HCT116 (cell line): ENCODE results near the gene ZBTB7C. TPM values are rescaled to one million over a fixed set of nuclear protein-coding genes. Genes with fewer than 3 reads are reported as not detected.

Source experiments
- ATAC-seq: fragments of 200-7000 bp; cut with Tn5 transposase; 2 replicates; pipeline ENCODE4 v1.9.1; 2020; ENCODE audit warnings: mild to moderate bottlenecking, moderate library complexity
- BruUV-seq: library from RNA; stranded (reverse); fragments of 400-500 nt; replicated peaks from 2 replicates; lab custom pipeline; 2021; lab: Mats Ljungman, UMichigan
- CTCF ChIA-PET: fragments of 300-600 bp; sonication (Branson Sonifier 250); formaldehyde crosslinking; loops from one replicate; lab custom pipeline; 2021; ENCODE audit warnings: antibody characterized with exemption; lab: Charles Lee
- POLR2A ChIA-PET: fragments of 300-600, 350-600 bp; sonication (Branson Sonifier 250); formaldehyde crosslinking; loops from one replicate; lab custom pipeline; 2021; ENCODE audit warnings: antibody characterized with exemption; lab: Charles Lee
- RAD21 ChIA-PET, 2 experiments: fragments of 300-600 bp; sonication (Branson Sonifier 250); formaldehyde crosslinking; loops; one replicate each; lab custom pipeline; 2023; ENCODE audit warnings: low total read pairs in 2 of 2; ENCODE audit not compliant: uncharacterized antibody in 2 of 2, unreplicated experiment in 2 of 2, low non-redundant PET in 1 of 2; lab: Charles Lee
- DNase-seq: peaks from one replicate; pipeline ENCODE4 v3.0.0-alpha.2; 2010; ENCODE audit warnings: low read depth, low spot score
- H2AFZ ChIP-seq: fragments of 200-600 bp; shearing (Covaris generic), sonication (generic); 2 replicates; pipeline ENCODE4 v1.6.1; 2017; ENCODE audit warnings: low read depth, mixed run types, mixed read lengths, antibody characterized with exemption, low read length; ENCODE audit not compliant: poor library complexity, severe bottlenecking
- H3K27ac ChIP-seq: 2 replicates; pipeline ENCODE4 v1.5.1; 2012; ENCODE audit warnings: low read depth, low read length
- H3K27me3 ChIP-seq: fragments of 200-600 bp; sonication (generic); 2 replicates; pipeline ENCODE4 v1.6.1; 2016; ENCODE audit warnings: mixed run types, low read length, mixed read lengths; ENCODE audit not compliant: insufficient read depth
- H3K36me3 ChIP-seq, 2 experiments: fragments of 200-500 bp in 1 of 2; fragments of 200-600 bp in 1 of 2; sonication (Bioruptor generic) in 1 of 2; sonication (generic) in 1 of 2; 2 replicates each; pipeline versions ENCODE4 v1.5.1 to v1.6.1; 2014 to 2016; ENCODE audit warnings: low read length in 2 of 2, inconsistent platforms in 1 of 2, mixed read lengths in 1 of 2, mixed run types in 1 of 2; ENCODE audit not compliant: insufficient read depth in 2 of 2, control insufficient read depth in 1 of 2
- H3K4me1 ChIP-seq, 2 experiments: fragments of 200-600 bp in 1 of 2; sonication (generic) in 1 of 2; 2 replicates each; pipeline versions ENCODE4 v1.5.1 to v1.6.1; 2012 to 2017; ENCODE audit warnings: low read length in 2 of 2, inconsistent platforms in 1 of 2, mild to moderate bottlenecking in 1 of 2, mixed read lengths in 1 of 2, mixed run types in 1 of 2, moderate library complexity in 1 of 2; ENCODE audit not compliant: insufficient read depth in 2 of 2, control insufficient read depth in 1 of 2
- H3K4me2 ChIP-seq: fragments of 200-600 bp; sonication (generic); 2 replicates; pipeline ENCODE4 v1.6.1; 2017; ENCODE audit warnings: mixed run types, low read length, mixed read lengths
- H3K4me3 ChIP-seq, 2 experiments: fragments of 200-600 bp in 1 of 2; sonication (generic) in 1 of 2; replicated peaks in 1 of 2; 2 replicates each; pipeline ENCODE4 v1.5.1; 2011 to 2016; ENCODE audit warnings: low read length in 2 of 2, control low read depth in 1 of 2, low read depth in 1 of 2, mild to moderate bottlenecking in 1 of 2, mixed read lengths in 1 of 2, mixed run types in 1 of 2
- H3K79me2 ChIP-seq: fragments of 200-600 bp; sonication (generic); 2 replicates; pipeline ENCODE4 v1.6.1; 2017; ENCODE audit warnings: mild to moderate bottlenecking, mixed run types, low read length, moderate library complexity, mixed read lengths; ENCODE audit not compliant: insufficient read depth
- H3K9ac ChIP-seq: fragments of 200-600 bp; sonication (generic); 2 replicates; pipeline ENCODE4 v1.6.1; 2016; ENCODE audit warnings: low read length, mixed read lengths
- H3K9me2 ChIP-seq: fragments of 200-600 bp; sonication (generic), shearing (Covaris generic); 2 replicates; pipeline ENCODE4 v1.6.1; 2017; ENCODE audit warnings: mixed run types, mild to moderate bottlenecking, moderate library complexity; ENCODE audit not compliant: insufficient read depth
- H3K9me3 ChIP-seq, 2 experiments: fragments of 200-500 bp in 1 of 2; fragments of 200-600 bp in 1 of 2; sonication (Bioruptor generic) in 1 of 2; sonication (generic) in 1 of 2; 2 replicates each; pipeline ENCODE4 v1.6.1; 2014 to 2017; ENCODE audit warnings: low read length in 2 of 2, mixed read lengths in 2 of 2, inconsistent platforms in 1 of 2, low read depth in 1 of 2, mild to moderate bottlenecking in 1 of 2, mixed run types in 1 of 2, moderate library complexity in 1 of 2; ENCODE audit not compliant: control insufficient read depth in 1 of 2, insufficient read depth in 1 of 2
- H4K20me1 ChIP-seq: fragments of 200-600 bp; sonication (generic), shearing (Covaris generic); 2 replicates; pipeline ENCODE4 v1.6.1; 2017; ENCODE audit warnings: mixed run types, mild to moderate bottlenecking, moderate library complexity; ENCODE audit not compliant: insufficient read depth
- CBX3 ChIP-seq: IDR thresholded peaks from 2 replicates; pipeline ENCODE4 v1.6.1; 2012; ENCODE audit warnings: low read depth
- CTCF ChIP-seq, 3 experiments: fragments of 200-600 bp in 1 of 3; sonication (generic) in 1 of 3; IDR thresholded peaks in 2 of 3; conservative IDR thresholded peaks in 1 of 3; 2 replicates each; pipeline ENCODE4 v1.5.1; 2012 to 2017; ENCODE audit warnings: low read depth in 2 of 3, low read length in 2 of 3, antibody characterized with exemption in 1 of 3, borderline replicate concordance in 1 of 3, control low read depth in 1 of 3, mild to moderate bottlenecking in 1 of 3, mixed read lengths in 1 of 3, mixed run types in 1 of 3, moderate library complexity in 1 of 3; ENCODE audit not compliant: insufficient read depth in 1 of 3
- EGR1 ChIP-seq: IDR thresholded peaks from 2 replicates; pipeline ENCODE4 v1.6.1; 2012; ENCODE audit warnings: low read depth
- EZH2 ChIP-seq: fragments of 200-600 bp; sonication (generic); IDR thresholded peaks from 2 replicates; pipeline ENCODE4 v1.6.1; 2017; ENCODE audit warnings: antibody characterized with exemption, mixed run types
- EZH2phosphoT487 ChIP-seq: fragments of 200-600 bp; IDR thresholded peaks from 2 replicates; pipeline ENCODE4 v1.6.1; 2018; ENCODE audit warnings: antibody characterized with exemption, borderline replicate concordance
- FOSL1 ChIP-seq: IDR thresholded peaks from 2 replicates; pipeline ENCODE4 v1.6.1; 2012; ENCODE audit warnings: low read depth
- POLR2A ChIP-seq: IDR thresholded peaks from 2 replicates; pipeline ENCODE4 v1.7.0; 2011; ENCODE audit warnings: borderline replicate concordance; ENCODE audit not compliant: insufficient read depth, insufficient read length; ENCODE audit errors: extremely low read depth
- SIN3A ChIP-seq: IDR thresholded peaks from 2 replicates; pipeline ENCODE4 v1.6.1; 2012; ENCODE audit warnings: low read depth
- SP1 ChIP-seq: IDR thresholded peaks from 2 replicates; pipeline ENCODE4 v1.6.1; 2012; ENCODE audit warnings: low read depth
- SRF ChIP-seq: IDR thresholded peaks from 2 replicates; pipeline ENCODE4 v1.6.1; 2012; ENCODE audit warnings: low read depth
- TCF7L2 ChIP-seq: IDR thresholded peaks from 2 replicates; pipeline ENCODE4 v1.7.0; 2011; ENCODE audit warnings: borderline replicate concordance, inconsistent platforms; ENCODE audit not compliant: insufficient read depth, insufficient read length; ENCODE audit errors: extremely low read depth
- YY1 ChIP-seq: IDR thresholded peaks from 2 replicates; pipeline ENCODE4 v1.6.1; 2011; ENCODE audit warnings: low read length, low read depth, moderate library complexity, mild to moderate bottlenecking; ENCODE audit not compliant: insufficient replicate concordance; ENCODE audit errors: extremely low read depth
- ZBTB33 ChIP-seq: IDR thresholded peaks from 2 replicates; pipeline ENCODE4 v1.6.1; 2011; ENCODE audit warnings: mild to moderate bottlenecking, low read length, moderate library complexity; ENCODE audit not compliant: insufficient replicate concordance; ENCODE audit errors: extremely low read depth
- intact Hi-C: fragments of 100-400 bp; cut with micrococcal nuclease; formaldehyde crosslinking; loops from 2 replicates; pipeline ENCODE4 v1.10.0; 2022
- total RNA-seq: library from RNA; stranded (reverse); gene quantifications from one replicate; pipeline ENCODE4 v1.2.1, GENCODE V29; 2021; ENCODE audit not compliant: unreplicated experiment
- TF ChIP-seq, protein P1 (sequence below): IDR thresholded peaks from 2 replicates; pipeline ENCODE4 v1.6.1; 2012

ZBTB7C gene
- total RNA-seq, 1 experiment from 2014 or later: 0.37 TPM

DNA sequence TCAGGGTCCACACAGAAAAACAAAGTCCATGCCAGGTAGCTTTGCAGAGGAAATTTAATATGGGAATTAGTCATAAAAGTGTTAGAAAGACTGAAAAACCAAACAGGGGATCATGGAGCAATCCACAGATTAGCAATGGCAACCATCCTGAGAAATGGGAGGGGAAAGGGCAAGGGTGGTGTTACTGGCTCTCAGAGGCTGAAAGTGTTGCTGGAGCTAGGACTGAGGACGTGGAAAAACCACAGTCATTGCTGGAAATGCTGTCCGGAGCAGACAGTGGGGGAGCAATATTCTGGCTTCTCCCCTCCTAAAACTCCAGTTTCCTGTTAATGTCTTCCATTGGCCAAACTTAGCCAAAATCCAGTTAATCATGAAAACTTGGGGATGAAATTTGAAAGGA, 172.4 kb downstream of the ZBTB7C start:
- H3K9me3 ChIP-seq: no peaks in the 10 kb centered on the region
- intact Hi-C loops: loop anchor here (10.0 kb wide), 2 partner anchors 178 to 428 kb away; no protein-coding TSS in a partner anchor
- ChIA-PET CTCF (no interaction called here), POLR2A (no interaction called here), RAD21 (no interaction called here)
- no peaks in the 10 kb centered on the region for H4K20me1 ChIP-seq
- BruUV-seq: no TSS peak
- no peaks in the 10 kb centered on the region for H3K79me2 ChIP-seq
- ATAC-seq (no peak), DNase-seq (no peak)
- no peaks in the 10 kb centered on the region for H3K27me3 ChIP-seq
- H2AFZ ChIP-seq: no peak overlapping the region
- no peak for TF ChIP-seq SIN3A
- TF ChIP-seq SRF: no peak
- no peak for TF ChIP-seq FOSL1
- no peak for TF ChIP-seq CBX3
- peaks cover 10% of the 10 kb centered on the region in 2 experiments for H3K4me1 ChIP-seq
- no peaks in the 10 kb centered on the region for H3K36me3 ChIP-seq
- no peaks in the 10 kb centered on the region for H3K9me2 ChIP-seq
- H3K9ac ChIP-seq: no peak overlapping the region
- H3K4me2 ChIP-seq: no peak overlapping the region
- H3K4me3 ChIP-seq: no peak overlapping the region
- no peak overlapping the region for H3K27ac ChIP-seq

GRCh38 chr18:48230467-48231113, 178.6 kb downstream of the ZBTB7C start:
- Histone ChIP-seq H3K27ac (no peak overlapping the region), H3K27me3 (no peaks in the 10 kb centered on the region), H4K20me1 (no peaks in the 10 kb centered on the region), H2AFZ (peak overlapping the region; percentile 47), H3K4me3 (no peak overlapping the region), H3K36me3 (no peaks in the 10 kb centered on the region), H3K4me2 (no peak overlapping the region), H3K9ac (no peak overlapping the region), H3K9me3 (no peaks in the 10 kb centered on the region), H3K4me1 (peaks cover 0 to 5% of the 10 kb centered on the region in 2 experiments; a peak in 2 of 4 replicates), H3K79me2 (no peaks in the 10 kb centered on the region), H3K9me2 (no peaks in the 10 kb centered on the region)
- RAD21 ChIA-PET: interaction anchor here (0.6 to 1.8 kb wide), 5 partner anchors 64 to 216 kb away, joined by 4 to 8 read pairs (median 4); no protein-coding TSS in a partner anchor
- no TSS peak for BruUV-seq
- ATAC-seq: peak; percentile 98
- CTCF ChIA-PET: interaction anchor here (0.8 to 4.1 kb wide), 13 partner anchors 9 to 245 kb away, joined by 3 to 47 read pairs (median 4); no protein-coding TSS in a partner anchor
- peak; percentile 57 for DNase-seq
- intact Hi-C loops: loop anchor here (1.0 to 10.0 kb wide), 6 partner anchors 115 to 434 kb away; no protein-coding TSS in a partner anchor
- POLR2A ChIA-PET: no interaction called here
- TF ChIP-seq SRF: no peak
- no peak for TF ChIP-seq FOSL1
- no peak for TF ChIP-seq EZH2
- TF ChIP-seq CBX3: no peak
- TF ChIP-seq, protein P1, sequence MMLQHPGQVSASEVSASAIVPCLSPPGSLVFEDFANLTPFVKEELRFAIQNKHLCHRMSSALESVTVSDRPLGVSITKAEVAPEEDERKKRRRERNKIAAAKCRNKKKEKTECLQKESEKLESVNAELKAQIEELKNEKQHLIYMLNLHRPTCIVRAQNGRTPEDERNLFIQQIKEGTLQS: no peak
- TF ChIP-seq YY1: peak; percentile 74
- no peak for TF ChIP-seq EZH2phosphoT487
- no peak for TF ChIP-seq TCF7L2
- TF ChIP-seq SIN3A: no peak
- TF ChIP-seq POLR2A: no peak
- no peak for TF ChIP-seq EGR1
- TF ChIP-seq SP1: no peak
- peak; percentile 77 to 80 (median 78) for TF ChIP-seq CTCF (IDR thresholded peaks at IDR 0.05 in 2 of 3, conservative IDR thresholded peaks at IDR 0.05 in 1 of 3; ENCODE audit: borderline replicate concordance in 1 of 3, insufficient read depth in 1 of 3, low read depth in 2 of 3, low read length in 2 of 3)
- no peak for TF ChIP-seq ZBTB33
